ENCODE results near the gene RNASE11.

Gene RNASE11

DNA sequence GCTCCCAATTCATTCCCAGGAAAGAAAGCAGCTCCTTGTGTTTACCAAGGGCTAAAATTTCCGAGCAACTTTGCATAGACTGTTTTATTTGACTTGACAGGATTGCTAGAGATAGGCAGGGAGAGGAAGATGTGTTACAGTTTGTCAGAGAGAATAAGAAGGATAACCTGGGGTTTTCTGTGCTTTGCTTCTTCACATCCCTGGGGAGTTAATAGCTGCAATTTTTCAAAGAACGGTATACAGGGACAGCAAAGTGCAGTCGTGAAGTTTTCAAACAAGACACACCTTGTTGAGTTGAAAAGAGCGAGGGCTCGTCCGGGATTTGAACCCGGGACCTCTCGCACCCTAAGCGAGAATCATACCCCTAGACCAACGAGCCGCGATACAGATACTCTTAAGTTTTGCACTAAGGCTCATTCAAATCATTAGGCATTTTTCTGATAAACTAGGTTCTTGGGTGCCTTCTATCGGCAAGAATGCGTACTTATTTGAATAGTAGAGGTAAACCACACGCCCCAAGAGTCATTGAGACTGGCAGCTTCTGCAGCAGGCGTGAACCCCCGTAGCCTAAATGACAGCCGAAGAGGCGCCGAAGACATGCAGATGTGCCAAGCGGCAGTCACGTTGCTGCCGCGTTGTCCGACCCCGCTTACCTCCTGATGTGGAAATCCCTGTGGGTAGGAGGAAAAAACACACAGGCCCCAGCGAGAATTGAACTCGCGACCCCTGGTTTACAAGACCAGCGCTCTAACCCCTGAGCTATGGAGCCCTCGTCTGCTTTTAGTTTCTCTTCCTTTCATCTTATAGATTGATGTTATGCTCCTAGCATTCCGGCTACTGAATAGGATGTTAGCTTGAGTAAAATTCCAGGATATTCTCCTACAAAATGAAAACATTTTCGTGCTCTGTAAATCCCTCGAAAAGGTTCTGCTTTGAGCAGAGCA, 25.6 kb upstream of the RNASE11 start:
- peak; percentile 95 for DNase-seq (ENCODE audit: low read depth)
- peak overlapping the region; percentile 50 for H3K4me3 ChIP-seq (ENCODE audit: low read depth, low read length)
- TF ChIP-seq, protein P1, sequence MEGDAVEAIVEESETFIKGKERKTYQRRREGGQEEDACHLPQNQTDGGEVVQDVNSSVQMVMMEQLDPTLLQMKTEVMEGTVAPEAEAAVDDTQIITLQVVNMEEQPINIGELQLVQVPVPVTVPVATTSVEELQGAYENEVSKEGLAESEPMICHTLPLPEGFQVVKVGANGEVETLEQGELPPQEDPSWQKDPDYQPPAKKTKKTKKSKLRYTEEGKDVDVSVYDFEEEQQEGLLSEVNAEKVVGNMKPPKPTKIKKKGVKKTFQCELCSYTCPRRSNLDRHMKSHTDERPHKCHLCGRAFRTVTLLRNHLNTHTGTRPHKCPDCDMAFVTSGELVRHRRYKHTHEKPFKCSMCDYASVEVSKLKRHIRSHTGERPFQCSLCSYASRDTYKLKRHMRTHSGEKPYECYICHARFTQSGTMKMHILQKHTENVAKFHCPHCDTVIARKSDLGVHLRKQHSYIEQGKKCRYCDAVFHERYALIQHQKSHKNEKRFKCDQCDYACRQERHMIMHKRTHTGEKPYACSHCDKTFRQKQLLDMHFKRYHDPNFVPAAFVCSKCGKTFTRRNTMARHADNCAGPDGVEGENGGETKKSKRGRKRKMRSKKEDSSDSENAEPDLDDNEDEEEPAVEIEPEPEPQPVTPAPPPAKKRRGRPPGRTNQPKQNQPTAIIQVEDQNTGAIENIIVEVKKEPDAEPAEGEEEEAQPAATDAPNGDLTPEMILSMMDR (IDR thresholded peaks at IDR 0.05; ENCODE audit: low read depth, low read length, missing control alignments) = peak; percentile 73

DNA sequence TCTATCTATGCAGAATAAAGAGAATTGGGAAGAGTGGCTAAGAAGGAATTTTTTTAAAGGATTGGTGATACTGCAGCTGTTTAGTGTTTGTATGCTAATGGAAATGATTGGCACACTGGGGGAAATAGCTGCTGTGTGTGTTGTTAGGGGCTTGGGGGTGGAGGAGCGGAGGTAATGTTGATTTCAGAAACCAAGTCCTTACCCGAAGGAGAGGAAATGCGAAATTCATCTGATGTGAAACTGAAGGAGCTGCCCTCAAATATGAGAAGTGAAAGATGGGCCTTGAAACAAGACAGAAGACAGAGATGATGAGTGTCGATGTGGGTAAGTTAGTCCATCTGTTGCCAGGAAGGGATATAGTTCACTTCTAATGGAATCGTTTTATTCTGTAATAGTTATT, 24.6 kb upstream of the RNASE11 start:
- no peak overlapping the region for H3K4me3 ChIP-seq (ENCODE audit: low read depth, low read length)
- TF ChIP-seq, protein P1 (IDR thresholded peaks at IDR 0.05; ENCODE audit: low read depth, low read length, missing control alignments) = no peak
- peak; percentile 68 for DNase-seq (ENCODE audit: low read depth)

DNA sequence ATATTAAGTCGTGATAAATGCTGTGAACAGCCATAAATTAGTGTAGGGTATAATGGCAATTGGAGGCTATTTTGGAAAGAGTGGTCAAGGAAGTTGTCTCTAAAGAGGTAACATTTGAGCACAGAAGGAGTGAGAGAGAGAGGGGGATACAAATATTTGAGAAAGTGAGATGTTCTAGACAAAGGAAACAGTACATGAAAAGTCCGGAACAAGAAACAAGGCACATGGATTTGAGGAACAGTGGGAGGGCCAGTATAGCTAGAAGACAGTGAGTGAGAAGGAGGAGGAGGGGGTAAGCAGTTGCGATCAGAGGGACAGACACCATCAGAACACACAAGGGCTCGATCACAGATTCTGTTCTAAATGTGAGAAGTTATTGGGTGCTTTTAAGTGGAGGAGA, 23.5 kb upstream of the RNASE11 start:
- TF ChIP-seq, protein P1 (IDR thresholded peaks at IDR 0.05; ENCODE audit: low read depth, low read length, missing control alignments) = no peak
- no peak for DNase-seq (ENCODE audit: low read depth)
- no peak overlapping the region for H3K4me3 ChIP-seq (ENCODE audit: low read depth, low read length)

DNA sequence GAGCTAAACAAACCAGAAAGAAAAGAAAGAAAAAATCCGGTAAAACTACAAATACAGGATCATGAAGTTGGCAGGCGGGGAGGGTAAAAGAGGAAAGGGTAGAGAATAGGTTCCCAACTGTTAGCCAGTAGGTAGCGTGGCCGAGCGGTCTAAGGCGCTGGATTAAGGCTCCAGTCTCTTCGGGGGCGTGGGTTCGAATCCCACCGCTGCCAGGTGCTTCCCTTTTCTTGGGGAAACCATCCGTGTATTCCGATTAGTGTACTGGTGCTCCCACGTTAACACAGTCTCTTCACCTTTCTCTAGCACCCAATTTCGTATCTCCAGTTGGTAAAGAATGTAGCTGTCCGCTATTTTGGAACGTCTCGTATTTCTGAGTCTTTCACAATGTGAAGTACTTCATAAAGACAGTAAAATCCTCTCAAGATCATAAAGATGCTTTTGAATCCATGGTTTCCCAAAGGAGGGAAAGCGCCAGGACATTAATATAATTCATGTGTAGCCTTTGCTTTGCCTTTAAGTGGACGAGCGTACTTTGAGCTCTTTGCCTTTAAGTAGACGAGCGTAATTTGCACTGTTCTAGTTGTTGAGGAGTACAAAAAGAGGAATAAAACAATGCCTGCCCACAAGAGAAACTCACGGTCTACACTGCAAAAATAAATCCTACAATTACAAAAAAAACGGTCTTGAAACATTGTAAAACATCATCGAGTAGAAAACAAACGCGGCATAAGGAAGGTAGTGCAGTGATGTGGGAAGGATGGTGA, 22.4 kb upstream of the RNASE11 start:
- peak overlapping the region; percentile 90 for H3K4me3 ChIP-seq (ENCODE audit: low read depth, low read length)
- TF ChIP-seq, protein P1 (IDR thresholded peaks at IDR 0.05; ENCODE audit: low read depth, low read length, missing control alignments) = no peak
- DNase-seq (ENCODE audit: low read depth) = no peak

DNA sequence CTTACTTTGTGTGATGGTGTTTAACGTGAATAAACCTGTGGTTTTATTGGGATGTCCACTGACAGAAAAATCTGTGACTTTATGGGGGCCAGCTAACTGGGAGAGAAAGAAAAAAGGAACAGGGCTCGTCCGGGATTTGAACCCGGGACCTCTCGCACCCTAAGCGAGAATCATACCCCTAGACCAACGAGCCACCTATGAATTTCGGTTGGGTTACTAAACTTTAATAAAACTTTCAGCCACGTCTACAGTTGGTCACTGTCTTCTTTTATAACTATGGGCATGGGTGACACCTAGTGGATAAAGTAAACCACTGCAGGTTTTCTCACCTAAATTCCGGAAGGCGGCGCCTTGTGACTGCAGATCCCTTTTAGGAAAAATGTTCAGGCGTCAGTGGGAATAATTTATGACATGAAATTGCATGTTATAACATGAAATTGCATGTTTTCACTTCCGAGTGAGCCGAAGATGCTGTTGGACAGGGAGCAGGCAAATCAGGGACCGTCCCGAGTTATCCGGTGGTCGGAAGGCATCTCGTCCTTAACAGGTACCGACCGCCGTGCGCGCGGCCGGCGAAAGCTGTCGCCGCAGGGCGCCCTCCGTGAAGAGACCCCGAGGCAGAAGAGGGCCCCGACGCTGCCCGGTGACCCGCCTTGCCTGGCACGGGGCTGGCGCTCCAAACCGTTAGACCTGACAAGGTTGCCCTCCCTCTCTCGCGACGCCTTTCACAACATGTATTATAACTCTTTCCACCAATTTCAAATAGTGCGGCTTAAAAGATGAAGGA, 21.6 kb upstream of the RNASE11 start:
- DNase-seq (ENCODE audit: low read depth) = peak; percentile 68
- H3K4me3 ChIP-seq (ENCODE audit: low read depth, low read length) = peak overlapping the region; percentile 90
- TF ChIP-seq, protein P1 (IDR thresholded peaks at IDR 0.05; ENCODE audit: low read depth, low read length, missing control alignments) = peak; percentile 84

DNA sequence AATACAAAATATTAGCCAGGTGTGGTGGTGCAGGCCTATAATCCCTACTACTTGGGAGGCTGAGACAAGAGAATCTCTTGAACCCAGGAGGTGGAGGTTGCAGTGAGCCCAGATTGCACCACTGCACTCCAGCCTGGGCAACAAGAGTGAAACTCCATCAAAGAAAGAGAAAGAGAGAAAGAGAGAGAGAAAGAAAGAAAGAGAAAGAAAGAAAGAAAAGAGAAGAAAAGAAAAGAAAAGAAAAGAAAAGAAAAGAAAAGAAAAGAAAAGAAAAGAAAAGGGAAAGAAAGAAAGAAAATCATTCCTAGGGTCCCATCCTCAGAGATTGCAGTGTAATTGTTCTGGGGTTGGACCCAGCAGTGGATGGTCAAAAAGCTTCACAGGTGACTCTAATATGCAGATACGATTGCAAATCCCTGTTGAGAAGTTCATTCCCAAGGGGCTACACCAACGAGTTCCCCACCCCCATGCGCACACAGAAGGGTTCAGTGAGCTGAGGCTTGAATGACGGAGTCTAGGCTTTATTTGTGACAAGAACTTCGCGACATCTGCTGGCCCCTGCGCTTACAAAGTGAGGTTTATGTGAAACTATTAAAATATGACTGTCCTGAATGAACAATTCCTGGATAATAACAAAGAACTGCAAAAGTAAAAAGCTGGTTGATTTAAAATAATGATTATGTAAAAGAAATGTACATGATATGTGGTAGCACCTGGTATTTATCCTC, 20.7 kb upstream of the RNASE11 start:
- H3K4me3 ChIP-seq (ENCODE audit: low read depth, low read length) = no peak overlapping the region
- TF ChIP-seq, protein P1 (IDR thresholded peaks at IDR 0.05; ENCODE audit: low read depth, low read length, missing control alignments) = peak; percentile 10
- no peak for DNase-seq (ENCODE audit: low read depth)
